Kasumi-1 (cell line): ENCODE results near the gene PIWIL4.

Experiments
- DNase-seq, 2 experiments: peaks; one replicate each; lab custom pipeline; 2025; lab: John Stamatoyannopoulos, UW

Gene PIWIL4

DNA sequence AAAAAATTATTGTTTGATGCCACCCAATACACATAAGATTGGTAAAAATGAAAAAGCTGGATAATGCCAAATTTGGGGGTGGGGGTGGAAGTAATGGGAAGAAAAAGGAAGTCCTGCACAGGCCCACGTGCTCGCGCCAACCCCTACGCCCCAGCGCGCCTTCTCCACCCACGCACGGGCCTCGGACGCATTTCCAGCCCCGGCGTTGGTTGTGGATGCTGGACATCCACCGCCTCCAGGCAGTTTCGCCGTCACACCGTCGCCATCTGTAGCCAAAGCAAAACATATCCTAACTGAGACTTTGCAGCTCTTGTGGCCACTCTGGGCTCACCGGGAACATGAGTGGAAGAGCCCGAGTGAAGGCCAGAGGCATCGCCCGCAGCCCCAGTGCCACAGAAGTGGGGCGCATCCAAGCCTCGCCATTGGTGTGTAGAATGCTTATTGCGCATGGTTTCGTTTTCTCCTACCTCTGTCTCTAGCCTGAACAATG is at the start of gene PIWIL4:
Gene PIWIL4, plus strand, starts transcription at position 188 of the 490 bp plus-strand sequence. Its CDS starts 151 bp downstream, at position 339.
- no peak for DNase-seq

DNA sequence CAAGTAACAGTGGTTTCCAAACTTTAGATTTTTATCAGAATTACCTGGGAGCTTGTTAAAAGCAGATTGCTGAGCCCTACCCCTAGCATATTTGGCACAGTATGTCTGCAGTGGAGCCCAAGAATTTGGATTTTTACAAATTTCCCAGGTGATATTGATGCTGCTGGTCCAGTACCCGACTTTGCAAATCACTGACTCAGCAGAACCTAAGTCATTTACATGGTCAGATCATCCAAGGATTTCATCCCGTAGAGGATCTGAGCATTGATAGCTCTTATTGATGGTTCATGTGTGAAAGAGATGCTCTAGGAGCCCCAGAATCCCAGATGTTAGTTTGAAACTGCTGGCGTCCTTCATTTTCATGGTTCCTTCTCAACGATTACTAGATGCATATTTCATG is 48.9 kb upstream of the PIWIL4 start:
- DNase-seq: no peak

DNA sequence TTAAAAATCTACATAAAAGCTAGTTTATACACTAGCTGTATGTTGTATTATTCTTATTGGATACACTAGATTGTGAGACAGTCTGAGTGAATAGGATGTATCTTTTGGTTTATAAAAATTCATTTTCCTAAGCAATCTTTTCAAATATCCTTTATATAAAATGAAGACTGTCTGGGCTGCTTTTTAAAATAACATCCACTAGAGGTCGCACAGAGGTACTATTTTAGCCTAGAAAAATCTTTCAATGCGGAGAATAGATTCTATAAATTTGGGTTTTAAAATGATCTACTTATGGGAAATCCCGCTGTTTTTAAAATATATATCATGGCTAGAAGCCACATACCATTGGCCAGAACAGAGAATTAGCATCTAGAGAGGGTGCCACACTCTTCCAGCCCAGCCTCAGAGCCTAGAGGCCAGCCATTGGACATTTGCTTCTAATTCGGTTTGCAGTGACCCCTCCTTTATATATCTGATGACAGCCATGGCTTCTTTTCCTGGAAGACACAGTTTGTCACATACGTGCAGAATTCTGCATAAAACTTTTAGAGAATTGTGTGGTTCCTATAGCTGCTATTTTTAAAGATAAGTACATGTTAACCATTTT is 47.6 kb upstream of the PIWIL4 start:
- peak; percentile 58 to 76 for DNase-seq

DNA sequence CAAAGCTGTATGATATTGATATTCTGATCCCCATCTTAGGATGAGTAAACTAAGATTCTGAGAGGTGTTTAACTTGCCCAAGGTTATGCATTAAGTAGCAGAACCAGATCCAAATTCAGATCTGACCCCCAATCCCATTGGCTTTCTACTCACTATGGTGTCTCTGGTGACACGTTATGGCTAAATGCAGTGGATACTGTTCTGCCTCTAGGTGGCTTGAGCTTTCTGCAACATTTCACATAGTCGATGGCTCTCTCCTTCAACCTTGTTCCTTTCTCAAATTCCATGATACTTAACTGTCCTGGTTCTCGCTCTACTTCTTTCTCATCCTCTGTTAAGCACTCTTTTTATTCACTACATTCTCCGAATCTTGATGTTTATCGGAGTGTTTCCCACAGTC is 45.5 kb upstream of the PIWIL4 start:
- DNase-seq: peak; percentile 71 to 73

DNA sequence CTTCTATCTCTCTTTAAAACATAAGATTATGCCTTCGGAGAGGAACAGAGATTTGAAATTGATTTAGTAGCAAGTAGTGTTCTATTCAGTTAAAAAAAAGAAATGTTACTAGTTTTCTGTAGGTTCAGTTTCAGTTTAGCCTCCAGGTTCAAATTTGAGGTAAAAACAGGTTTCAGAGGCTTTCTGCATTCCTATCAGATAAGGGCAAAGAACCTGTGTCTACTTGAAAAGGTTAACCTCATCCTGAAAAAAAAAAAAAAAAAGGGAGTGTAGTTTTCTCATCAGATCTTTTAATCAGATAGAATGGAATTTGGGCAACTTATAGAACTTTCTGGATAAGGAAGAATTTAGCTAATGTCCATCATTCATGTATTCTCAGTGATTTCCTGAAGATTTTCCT is 42.8 kb upstream of the PIWIL4 start:
- no peak for DNase-seq

DNA sequence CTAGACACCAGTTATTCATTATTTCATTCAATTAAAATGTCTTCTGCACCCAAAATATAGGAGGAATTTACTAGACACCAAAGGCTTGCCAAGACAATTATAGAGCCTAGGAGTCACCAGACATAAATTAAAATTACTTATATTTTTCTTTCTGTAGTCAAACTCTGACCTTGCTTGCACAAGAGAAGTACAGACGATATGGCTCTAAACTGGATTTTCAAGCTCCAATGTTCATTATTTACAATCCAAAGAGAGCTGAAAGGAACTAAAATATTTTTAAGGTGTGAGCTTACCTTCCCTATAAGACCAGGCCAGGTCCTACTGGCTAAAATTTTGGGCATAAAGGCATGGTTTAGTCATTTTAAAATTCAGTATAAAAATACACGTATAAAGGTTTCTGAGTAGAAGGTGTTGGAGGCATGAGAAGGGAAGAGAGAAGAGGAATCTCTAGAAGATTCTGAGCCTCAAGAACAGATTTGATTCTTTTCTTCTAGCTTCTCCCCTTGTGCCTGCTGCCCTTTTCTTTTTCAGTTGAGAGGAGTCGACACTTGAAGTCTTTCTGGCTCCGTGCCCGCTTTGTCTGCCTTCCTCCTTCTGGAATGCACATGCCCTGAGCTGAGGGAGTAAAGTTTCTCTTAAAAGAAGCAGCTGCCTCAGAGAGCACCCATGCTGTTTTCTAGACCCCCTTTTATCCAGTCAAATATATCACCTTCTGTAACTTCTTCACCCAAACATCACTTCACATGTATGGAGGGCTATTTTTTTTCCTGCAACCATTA is 41.4 kb upstream of the PIWIL4 start:
- DNase-seq: peak; percentile 74 to 81

DNA sequence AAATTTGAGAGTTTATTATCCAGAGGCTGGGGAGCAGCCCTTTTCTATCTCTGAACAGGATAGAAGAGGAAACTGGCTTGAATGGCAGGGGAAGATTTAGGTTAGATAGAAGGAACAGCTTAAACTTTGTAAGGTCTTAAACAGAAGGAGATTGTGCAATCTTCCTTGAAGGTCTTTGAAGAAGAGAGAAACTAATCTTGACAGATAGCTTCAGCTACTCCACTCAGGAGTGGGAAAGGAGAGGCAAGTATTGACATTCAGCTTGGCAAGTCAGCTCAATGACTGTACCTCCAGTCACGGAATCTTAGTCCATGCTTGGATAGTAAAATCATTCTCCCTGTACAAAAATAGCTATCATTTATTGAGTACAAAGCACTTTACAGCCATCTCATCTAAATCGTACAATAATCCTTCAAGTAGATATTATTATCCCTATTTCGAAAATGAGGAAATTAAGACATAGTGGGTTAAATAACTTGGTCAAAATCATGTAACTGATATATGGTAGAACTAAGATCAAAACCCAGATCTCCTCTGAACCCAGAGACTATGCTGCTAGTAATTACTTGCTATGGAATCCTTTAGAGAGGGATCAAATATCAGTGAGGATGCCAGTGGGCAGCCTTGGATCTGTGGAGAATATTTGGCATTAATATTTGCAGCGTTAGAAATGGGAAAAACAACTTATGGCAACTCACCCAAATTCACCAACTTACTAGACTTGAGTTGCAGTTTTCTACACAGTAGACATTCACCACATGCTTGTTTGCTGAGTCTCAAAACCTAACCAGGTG is 40.3 kb upstream of the PIWIL4 start:
- DNase-seq: peak; percentile 40 to 46

DNA sequence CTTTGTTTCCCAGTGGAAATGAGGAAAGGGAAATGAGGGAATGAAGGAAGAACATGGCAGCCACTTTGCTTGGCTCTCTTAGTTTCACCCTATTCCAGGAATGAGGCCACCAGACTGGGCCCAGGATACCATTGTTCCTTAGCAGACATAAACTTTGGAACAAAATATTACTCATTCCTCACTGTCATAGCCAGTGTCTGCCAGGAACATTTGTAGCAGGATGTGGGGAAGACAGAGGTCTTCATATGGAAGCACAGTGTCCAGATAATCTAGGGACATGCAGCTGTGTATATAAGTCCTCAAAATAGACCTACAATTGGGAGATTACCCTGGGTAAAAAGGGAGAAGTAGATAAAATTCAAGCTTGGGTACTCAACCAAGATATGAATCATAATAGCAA is 38.6 kb upstream of the PIWIL4 start:
- no peak for DNase-seq

DNA sequence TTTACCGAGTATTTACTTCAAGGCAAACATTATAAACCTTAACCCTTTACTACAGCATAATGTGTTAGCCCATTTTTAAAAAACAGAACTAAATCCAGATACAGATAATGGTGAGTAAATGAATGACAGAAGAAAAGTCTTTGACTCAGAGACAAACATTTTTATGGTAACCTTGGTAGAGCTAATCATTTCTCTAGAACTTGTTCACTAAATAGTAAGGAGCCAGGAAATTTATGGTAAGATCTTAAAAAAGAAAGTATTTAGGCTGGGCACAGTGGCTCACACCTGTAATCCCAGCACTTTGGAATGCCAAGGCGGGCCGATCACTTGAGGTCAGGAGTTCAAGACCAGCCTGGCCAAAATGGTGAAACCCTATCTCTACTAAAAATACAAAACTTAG is 35.0 kb upstream of the PIWIL4 start:
- DNase-seq: no peak

DNA sequence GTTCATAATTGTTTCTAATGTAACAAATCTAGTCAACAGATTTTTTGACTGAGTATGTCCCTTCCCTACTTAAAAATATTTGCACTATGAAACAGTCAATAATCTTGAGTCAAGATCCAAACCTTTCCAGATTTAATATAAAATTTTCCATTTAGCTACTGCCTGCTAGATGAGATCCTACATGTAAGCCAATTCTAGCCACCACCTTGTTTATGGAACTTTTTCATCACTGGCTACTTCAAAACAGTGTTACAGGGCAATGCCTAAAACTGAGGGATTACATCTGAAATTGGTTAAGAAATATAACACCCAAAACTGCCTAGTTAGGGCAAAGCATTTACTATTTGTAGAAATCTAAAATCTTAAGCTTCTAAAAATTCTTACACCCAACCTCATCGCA is 34.0 kb upstream of the PIWIL4 start:
- no peak for DNase-seq

DNA sequence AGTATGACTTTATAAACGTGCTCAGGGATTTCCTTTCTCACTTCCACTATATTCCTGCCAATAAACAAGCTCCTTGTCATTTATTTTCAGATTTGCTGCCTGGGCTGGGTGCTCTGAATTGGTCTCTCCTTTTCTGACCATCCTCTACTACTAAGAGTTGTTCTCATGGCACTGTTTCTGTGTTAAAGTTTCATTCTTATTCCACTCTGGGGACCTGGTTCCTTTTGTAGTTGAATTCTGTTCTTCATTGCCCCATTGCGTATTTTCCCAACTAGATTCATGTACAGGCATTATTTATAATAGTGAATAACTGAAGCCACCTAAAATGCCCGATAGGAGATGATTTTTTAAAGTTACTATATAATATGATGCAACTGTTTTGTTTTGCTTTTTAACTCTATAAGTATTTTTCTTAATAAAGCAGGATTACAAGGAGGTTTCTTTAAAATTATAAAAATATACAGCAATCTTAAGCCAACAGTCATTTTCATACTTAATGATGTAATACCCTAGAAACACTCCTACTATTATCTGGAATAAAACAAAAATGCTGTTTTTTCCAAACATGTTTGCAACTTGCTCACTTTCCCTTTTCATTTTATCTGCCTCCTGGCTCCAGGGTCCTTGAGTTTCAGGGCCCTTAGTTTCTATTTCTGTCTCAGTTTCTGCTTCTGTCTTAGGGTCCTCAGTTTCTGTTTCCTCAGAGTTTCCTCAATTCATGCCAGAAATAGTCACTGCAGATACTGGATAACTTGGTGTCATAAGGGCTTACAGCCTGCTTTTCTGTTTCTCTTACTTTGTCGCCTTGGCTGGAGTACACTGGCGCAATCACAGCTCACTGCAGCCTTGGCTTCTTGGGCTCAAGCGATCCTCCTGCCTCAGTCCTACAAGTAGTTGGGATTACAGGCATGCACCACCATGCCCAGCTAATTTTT is 33.2 kb upstream of the PIWIL4 start:
- DNase-seq: peak; percentile 18 to 52

DNA sequence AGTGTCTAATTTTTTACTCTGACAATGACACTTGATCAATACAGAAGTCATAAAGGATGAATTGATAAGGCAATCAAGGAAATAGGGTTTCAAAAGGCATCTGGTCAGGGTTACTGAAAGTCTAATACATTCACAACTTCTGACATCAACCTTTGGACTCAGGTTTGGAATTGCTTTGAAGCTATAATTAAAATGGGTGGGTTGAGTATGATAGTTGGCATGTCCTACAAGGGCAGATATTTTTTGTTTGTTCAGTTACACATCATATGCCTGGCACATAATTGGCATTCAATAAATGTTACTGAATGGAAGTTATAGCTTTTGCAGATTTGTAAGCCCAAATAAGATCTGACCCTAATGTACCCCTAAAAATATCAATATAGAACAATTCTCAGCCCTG is 30.8 kb upstream of the PIWIL4 start:
- no peak for DNase-seq

DNA sequence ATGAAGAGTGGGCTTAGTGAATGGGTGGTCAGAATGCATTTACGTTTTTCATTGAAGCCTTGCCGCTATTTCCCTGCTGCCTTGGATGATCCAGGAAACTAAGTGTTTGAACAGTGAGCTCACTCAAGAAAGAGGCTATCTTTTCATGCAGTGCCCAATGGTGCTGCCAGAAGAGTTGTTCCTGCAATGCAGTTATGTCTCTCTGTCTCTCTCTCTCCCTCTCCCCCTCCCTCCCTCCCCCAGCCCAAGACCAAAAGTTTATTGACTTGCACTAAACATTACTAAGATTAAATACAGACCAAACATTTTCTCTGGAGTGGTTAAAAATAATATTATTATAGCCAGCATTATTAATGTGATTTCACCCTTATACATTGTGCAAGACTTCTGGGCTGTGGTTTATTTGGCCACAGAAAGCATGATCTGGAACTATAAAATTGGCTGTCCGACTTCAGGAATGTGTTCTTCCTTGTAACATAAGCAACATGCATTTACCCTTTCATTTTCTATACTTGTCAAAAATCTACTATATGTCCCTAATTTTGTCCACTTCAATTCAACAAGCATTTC is 30.1 kb upstream of the PIWIL4 start:
- no peak for DNase-seq

DNA sequence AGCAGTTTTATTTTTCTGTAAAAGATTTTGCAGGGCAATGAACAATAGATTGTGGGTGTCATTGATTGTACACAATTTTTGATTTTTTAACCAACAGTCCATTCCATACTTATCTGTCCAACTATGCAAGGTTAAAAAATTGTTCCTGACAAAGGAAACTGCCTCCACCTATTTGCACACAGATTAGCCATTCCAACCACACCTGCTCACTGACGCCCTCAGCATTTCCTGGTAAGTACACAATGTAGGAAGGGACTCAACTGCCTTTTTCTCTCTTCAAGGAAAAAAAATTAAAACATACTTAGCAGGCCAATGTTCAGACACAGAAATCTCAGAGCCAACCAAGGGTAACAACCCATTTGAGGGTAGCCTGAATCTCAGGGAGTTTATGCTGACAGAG is 27.7 kb upstream of the PIWIL4 start:
- no peak for DNase-seq

DNA sequence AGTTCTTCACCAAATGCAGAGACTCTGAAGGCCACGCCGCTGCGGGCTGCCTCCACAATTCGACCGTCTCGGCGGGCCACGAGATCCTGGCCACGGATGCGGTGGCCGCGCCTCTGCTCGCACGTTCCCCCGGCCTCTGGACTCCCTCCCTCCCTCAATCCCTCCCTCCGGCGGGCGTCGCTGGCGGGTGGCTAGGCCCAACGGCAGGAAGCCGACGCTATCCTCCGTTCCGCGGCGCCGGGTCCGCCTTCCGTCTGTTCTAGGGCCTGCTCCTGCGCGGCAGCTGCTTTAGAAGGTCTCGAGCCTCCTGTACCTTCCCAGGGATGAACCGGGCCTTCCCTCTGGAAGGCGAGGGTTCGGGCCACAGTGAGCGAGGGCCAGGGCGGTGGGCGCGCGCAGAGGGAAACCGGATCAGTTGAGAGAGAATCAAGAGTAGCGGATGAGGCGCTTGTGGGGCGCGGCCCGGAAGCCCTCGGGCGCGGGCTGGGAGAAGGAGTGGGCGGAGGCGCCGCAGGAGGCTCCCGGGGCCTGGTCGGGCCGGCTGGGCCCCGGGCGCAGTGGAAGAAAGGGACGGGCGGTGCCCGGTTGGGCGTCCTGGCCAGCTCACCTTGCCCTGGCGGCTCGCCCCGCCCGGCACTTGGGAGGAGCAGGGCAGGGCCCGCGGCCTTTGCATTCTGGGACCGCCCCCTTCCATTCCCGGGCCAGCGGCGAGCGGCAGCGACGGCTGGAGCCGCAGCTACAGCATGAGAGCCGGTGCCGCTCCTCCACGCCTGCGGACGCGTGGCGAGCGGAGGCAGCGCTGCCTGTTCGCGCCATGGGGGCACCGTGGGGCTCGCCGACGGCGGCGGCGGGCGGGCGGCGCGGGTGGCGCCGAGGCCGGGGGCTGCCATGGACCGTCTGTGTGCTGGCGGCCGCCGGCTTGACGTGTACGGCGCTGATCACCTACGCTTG is 23.2 kb upstream of the PIWIL4 start, which contains the start of gene FUT4:
Gene FUT4, plus strand, starts transcription at position 227 of the 951 bp plus-strand sequence. Its CDS starts 213 bp downstream, at position 440.
- peak; percentile 80 to 86 for DNase-seq

DNA sequence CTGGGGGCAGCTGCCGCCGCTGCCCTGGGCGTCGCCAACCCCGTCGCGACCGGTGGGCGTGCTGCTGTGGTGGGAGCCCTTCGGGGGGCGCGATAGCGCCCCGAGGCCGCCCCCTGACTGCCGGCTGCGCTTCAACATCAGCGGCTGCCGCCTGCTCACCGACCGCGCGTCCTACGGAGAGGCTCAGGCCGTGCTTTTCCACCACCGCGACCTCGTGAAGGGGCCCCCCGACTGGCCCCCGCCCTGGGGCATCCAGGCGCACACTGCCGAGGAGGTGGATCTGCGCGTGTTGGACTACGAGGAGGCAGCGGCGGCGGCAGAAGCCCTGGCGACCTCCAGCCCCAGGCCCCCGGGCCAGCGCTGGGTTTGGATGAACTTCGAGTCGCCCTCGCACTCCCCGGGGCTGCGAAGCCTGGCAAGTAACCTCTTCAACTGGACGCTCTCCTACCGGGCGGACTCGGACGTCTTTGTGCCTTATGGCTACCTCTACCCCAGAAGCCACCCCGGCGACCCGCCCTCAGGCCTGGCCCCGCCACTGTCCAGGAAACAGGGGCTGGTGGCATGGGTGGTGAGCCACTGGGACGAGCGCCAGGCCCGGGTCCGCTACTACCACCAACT is 22.4 kb upstream of the PIWIL4 start:
- no peak for DNase-seq

DNA sequence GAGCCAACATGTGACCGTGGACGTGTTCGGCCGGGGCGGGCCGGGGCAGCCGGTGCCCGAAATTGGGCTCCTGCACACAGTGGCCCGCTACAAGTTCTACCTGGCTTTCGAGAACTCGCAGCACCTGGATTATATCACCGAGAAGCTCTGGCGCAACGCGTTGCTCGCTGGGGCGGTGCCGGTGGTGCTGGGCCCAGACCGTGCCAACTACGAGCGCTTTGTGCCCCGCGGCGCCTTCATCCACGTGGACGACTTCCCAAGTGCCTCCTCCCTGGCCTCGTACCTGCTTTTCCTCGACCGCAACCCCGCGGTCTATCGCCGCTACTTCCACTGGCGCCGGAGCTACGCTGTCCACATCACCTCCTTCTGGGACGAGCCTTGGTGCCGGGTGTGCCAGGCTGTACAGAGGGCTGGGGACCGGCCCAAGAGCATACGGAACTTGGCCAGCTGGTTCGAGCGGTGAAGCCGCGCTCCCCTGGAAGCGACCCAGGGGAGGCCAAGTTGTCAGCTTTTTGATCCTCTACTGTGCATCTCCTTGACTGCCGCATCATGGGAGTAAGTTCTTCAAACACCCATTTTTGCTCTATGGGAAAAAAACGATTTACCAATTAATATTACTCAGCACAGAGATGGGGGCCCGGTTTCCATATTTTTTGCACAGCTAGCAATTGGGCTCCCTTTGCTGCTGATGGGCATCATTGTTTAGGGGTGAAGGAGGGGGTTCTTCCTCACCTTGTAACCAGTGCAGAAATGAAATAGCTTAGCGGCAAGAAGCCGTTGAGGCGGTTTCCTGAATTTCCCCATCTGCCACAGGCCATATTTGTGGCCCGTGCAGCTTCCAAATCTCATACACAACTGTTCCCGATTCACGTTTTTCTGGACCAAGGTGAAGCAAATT is 21.7 kb upstream of the PIWIL4 start:
- peak; percentile 46 to 50 for DNase-seq

DNA sequence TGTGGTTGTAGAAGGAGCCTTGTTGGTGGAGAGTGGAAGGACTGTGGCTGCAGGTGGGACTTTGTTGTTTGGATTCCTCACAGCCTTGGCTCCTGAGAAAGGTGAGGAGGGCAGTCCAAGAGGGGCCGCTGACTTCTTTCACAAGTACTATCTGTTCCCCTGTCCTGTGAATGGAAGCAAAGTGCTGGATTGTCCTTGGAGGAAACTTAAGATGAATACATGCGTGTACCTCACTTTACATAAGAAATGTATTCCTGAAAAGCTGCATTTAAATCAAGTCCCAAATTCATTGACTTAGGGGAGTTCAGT is 21.1 kb upstream of the PIWIL4 start:
- no peak for DNase-seq

DNA sequence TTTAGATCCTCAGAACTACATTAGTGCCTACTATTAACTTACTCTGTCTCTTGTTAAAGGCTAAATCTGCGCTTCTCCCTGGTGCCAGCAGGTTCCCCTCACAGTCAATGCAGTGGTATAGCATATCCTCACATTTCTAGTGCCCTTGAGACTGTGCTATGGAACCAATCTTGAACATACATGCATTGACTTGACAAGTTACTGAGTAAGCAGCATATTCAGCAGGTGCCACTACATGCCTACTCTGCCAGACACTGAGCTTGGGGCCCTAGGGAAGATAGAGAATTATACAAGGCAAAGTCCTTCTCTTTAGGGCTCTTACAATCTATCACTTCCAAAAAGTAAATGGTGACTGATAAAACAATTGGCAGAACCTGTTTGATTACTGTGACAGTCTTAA is 20.3 kb upstream of the PIWIL4 start:
- peak; percentile 34 to 42 for DNase-seq
